Right forelimb (tissue), 1 donor: ENCODE measurements around the gene PAM16.
A peak's percentile ranks its signal among the peaks of the same experiment; 100 is the strongest.

Experiments
- DNase-seq: peaks from one replicate; pipeline ENCODE4 v3.0.0-alpha.2; 2018

The PAM16 gene

GRCh38 chr16:4293822-4294457, 57.2 kb downstream of the PAM16 start:
- DNase-seq, result peak; percentile 87

- DNase-seq, result no peak
Measured at GRCh38 chr16:4293181-4293716, 57.9 kb downstream of the PAM16 start.

GRCh38 chr16:4291699-4292098, 59.4 kb downstream of the PAM16 start:
- no peak for DNase-seq
